ENCODE results near the gene ZFP92.
A peak's percentile ranks its signal among the peaks of the same experiment; 100 is the strongest.

The ZFP92 gene, protein sequence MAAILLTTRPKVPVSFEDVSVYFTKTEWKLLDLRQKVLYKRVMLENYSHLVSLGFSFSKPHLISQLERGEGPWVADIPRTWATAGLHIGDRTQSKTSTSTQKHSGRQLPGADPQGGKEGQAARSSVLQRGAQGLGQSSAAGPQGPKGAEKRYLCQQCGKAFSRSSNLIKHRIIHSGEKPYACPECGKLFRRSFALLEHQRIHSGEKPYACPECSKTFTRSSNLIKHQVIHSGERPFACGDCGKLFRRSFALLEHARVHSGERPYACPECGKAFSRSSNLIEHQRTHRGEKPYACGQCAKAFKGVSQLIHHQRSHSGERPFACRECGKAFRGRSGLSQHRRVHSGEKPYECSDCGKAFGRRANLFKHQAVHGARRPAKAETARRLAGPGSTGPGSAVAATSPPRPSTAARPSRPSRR

GRCh38 chrX:153411255-153411987 lies at the start of gene ZFP92:
ZFP92 (plus strand) TSS chrX:153411472; CDS start chrX:153418323, 6,851 bp downstream.
- FAIRE-seq, result no peak
- peak; percentile 64 for DNase-seq (ENCODE audit: insufficient read length, low spot score)
- no peak for TF ChIP-seq POLR2A (IDR thresholded peaks at IDR 0.05; ENCODE audit: low read depth, low read length)

GRCh38 chrX:153361781-153362397 lies 49.4 kb upstream of the ZFP92 start:
- DNase-seq (ENCODE audit: insufficient read length, low spot score), result no peak
- FAIRE-seq, result no peak
- TF ChIP-seq POLR2A (IDR thresholded peaks at IDR 0.05; ENCODE audit: low read depth, low read length), result no peak

DNA sequence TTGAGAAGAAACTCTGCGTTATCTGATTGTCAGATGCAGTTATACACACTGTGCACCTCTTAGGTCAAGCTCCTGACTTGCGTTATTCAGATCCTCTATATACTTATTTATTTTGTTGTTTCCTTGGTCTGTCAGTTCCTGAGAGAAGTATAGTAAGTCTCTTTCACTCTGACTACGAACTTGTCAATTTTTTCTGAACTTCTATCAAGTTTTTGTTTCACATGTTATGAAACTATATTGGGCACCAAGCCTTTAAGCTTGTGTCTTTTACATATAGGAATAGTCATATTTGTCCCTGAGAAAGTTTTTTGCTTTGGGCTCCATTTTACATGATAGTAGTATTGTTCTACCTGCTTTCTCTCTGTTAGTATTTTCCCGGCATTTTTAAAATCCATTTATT lies 45.6 kb upstream of the ZFP92 start:
- TF ChIP-seq POLR2A (IDR thresholded peaks at IDR 0.05; ENCODE audit: low read depth, low read length), result no peak
- DNase-seq (ENCODE audit: insufficient read length, low spot score) (no peak), FAIRE-seq (no peak)

- DNase-seq (ENCODE audit: insufficient read length, low spot score), result no peak
- no peak for TF ChIP-seq POLR2A (IDR thresholded peaks at IDR 0.05; ENCODE audit: low read depth, low read length)
- no peak for FAIRE-seq
These were observed 45.2 kb upstream of the ZFP92 start for GRCh38 chrX:153366119-153366518.

- TF ChIP-seq POLR2A (IDR thresholded peaks at IDR 0.05; ENCODE audit: low read depth, low read length), result no peak
- FAIRE-seq, result no peak
- no peak for DNase-seq (ENCODE audit: insufficient read length, low spot score)
These were observed 44.3 kb upstream of the ZFP92 start for GRCh38 chrX:153366878-153367538.

DNA sequence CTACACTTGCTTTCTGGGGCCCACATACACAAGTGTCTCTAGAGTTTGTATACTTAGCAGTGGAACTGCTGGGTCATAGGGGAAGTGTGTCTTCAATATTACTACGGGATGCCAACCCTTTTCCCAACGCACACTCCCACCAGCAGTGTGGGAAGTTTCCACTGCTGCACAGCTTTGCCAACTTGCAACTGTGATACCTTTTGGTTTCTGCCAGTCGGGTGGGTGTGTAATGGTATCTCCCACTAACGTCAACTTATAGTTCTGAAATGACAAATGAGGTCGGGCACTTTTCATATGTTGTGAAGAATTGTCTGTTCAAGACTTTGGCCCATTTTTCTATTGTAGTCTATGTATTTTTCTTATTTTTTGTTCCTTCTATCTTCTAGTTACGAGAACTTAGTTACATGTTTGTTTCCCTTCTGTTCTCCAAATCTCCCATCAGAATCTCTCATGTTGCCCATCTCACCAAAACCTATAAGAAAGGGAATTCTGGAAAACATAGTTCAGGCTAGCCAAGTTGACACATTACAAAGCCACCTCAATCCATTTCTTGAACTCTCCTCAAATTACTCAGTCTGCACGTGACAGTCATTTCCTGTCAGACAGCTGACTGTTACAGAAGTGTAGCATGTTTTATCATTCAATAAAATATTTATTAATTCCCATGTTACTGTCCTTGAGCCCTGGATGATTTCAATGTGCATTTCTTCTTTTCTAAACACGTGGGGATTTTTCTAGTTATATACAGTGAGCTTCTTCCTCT lies 40.8 kb upstream of the ZFP92 start:
- TF ChIP-seq POLR2A (IDR thresholded peaks at IDR 0.05; ENCODE audit: low read depth, low read length), result no peak
- FAIRE-seq (no peak), DNase-seq (ENCODE audit: insufficient read length, low spot score) (no peak)

DNA sequence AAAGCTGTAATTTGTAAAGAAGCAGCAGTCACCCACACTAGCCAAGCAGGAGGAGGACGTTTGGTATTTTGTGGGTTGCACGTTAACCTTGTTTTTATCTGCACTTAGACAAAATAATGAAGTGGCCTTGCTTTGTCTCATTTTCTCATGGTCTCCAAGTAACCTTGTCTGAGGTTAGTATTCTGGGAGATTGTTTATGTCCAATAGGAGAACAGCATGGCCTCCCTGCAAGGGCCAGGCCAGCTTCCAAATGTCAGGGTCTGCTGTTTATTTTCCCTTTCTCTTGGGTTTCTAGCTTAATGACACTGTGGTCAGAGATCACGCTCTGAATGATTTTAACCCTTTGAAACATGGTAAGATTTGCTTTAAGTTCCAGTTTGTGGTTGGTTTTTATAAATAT lies 40.0 kb upstream of the ZFP92 start:
- FAIRE-seq (no peak), DNase-seq (ENCODE audit: insufficient read length, low spot score) (no peak)
- no peak for TF ChIP-seq POLR2A (IDR thresholded peaks at IDR 0.05; ENCODE audit: low read depth, low read length)

DNA sequence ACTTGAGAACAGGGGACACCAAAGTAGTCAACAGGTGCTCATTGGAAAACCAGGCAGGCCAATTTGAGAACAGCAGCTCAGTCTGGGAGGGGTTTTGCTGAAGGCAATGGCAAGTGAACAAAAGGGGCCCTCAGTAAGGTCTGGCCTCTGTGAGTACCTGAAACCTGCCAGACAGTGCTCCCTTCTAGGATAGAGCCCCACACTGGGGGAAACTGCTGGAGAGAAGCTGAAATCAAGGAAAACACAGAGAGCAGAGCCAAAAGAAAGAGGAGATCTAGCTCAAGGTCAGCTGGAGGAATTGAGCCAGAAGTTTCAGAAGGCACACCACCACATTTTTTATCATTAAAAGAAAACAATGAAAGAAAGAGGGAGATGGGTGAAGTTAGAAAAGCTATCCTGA lies 38.3 kb upstream of the ZFP92 start:
- no peak for TF ChIP-seq POLR2A (IDR thresholded peaks at IDR 0.05; ENCODE audit: low read depth, low read length)
- no peak for DNase-seq (ENCODE audit: insufficient read length, low spot score)
- FAIRE-seq, result no peak

DNA sequence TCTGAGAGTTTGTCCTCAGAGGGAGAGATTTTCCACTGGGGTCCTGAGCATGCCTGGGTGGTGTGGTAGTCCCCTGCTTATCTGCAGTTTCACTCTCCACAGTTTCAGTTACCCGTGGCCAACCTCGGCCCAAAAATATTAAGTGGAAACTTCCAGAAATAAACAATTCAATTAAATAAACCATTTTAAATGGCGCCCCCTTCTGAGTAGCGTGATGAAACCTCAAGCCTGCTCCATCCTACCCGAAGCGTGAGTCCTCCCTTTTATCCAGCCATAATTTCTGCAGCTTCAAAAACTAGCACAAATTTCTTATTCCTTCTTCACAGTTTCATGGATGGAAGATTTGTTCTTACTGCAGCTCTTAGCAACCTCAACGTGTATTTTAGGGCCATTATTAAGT lies 36.8 kb upstream of the ZFP92 start:
- no peak for DNase-seq (ENCODE audit: insufficient read length, low spot score)
- FAIRE-seq, result no peak
- no peak for TF ChIP-seq POLR2A (IDR thresholded peaks at IDR 0.05; ENCODE audit: low read depth, low read length)

GRCh38 chrX:153375571-153375970 lies 35.7 kb upstream of the ZFP92 start:
- DNase-seq (ENCODE audit: insufficient read length, low spot score) (no peak), FAIRE-seq (no peak)
- TF ChIP-seq POLR2A (IDR thresholded peaks at IDR 0.05; ENCODE audit: low read depth, low read length), result no peak

GRCh38 chrX:153377727-153378126 lies 33.5 kb upstream of the ZFP92 start:
- DNase-seq (ENCODE audit: insufficient read length, low spot score) (no peak), FAIRE-seq (no peak)
- no peak for TF ChIP-seq POLR2A (IDR thresholded peaks at IDR 0.05; ENCODE audit: low read depth, low read length)

GRCh38 chrX:153378607-153379006 lies 32.7 kb upstream of the ZFP92 start:
- DNase-seq (ENCODE audit: insufficient read length, low spot score), result no peak
- TF ChIP-seq POLR2A (IDR thresholded peaks at IDR 0.05; ENCODE audit: low read depth, low read length), result no peak
- FAIRE-seq, result no peak

GRCh38 chrX:153379508-153379907 lies 31.8 kb upstream of the ZFP92 start:
- TF ChIP-seq POLR2A (IDR thresholded peaks at IDR 0.05; ENCODE audit: low read depth, low read length), result no peak
- DNase-seq (ENCODE audit: insufficient read length, low spot score) (no peak), FAIRE-seq (no peak)

Data from H54 (cell line).